ENCODE data around the gene PCGF3.

- no peak for TF ChIP-seq PATZ1 (CRISPR knock-in tag; IDR thresholded peaks at IDR 0.05; ENCODE audit: borderline replicate concordance)
- TF ChIP-seq POU6F1 (CRISPR knock-in tag; IDR thresholded peaks at IDR 0.05; ENCODE audit: borderline replicate concordance, low read depth) = no peak
- no peak for TF ChIP-seq ZNF8 (CRISPR knock-in tag; IDR thresholded peaks at IDR 0.05)
- no peak for TF ChIP-seq CREB5 (CRISPR knock-in tag; IDR thresholded peaks at IDR 0.05; ENCODE audit: low read depth)
Measured at GRCh38 chr4:748461-748860, 42.8 kb downstream of the PCGF3 start.

Data from SK-N-SH treated with all-trans-retinoic acid at 6 μM for 48 hours (cell line).